NOMO-1 (cell line): Measurements from ENCODE around the gene PPP2R5C.

Experiments used
- DNase-seq, 2 experiments: peaks; one replicate each; lab custom pipeline; 2025; ENCODE audit not compliant: unreplicated experiment in 2 of 2; lab: John Stamatoyannopoulos, UW

Gene PPP2R5C

GRCh38 chr14:101934601-101935150, 173.2 kb downstream of the PPP2R5C start:
- no peak for DNase-seq

GRCh38 chr14:101937926-101938767, 176.6 kb downstream of the PPP2R5C start:
- no peak for DNase-seq

GRCh38 chr14:101939646-101940170, 178.2 kb downstream of the PPP2R5C start:
- no peak for DNase-seq

- no peak for DNase-seq
These were observed 182.9 kb downstream of the PPP2R5C start for GRCh38 chr14:101944451-101944850.

GRCh38 chr14:101945171-101945570, 183.7 kb downstream of the PPP2R5C start:
- DNase-seq: no peak

GRCh38 chr14:101947577-101947903, 186.0 kb downstream of the PPP2R5C start:
- DNase-seq: no peak

GRCh38 chr14:101947904-101948665, 186.6 kb downstream of the PPP2R5C start:
- DNase-seq: peak; percentile 98

GRCh38 chr14:101948666-101949216, 187.2 kb downstream of the PPP2R5C start:
- DNase-seq: no peak

GRCh38 chr14:101950100-101950499, 188.6 kb downstream of the PPP2R5C start:
- no peak for DNase-seq

GRCh38 chr14:101950516-101951215, 189.2 kb downstream of the PPP2R5C start:
- no peak for DNase-seq

GRCh38 chr14:101953151-101953550, 191.6 kb downstream of the PPP2R5C start:
- no peak for DNase-seq

- DNase-seq: no peak
These were observed 193.0 kb downstream of the PPP2R5C start for GRCh38 chr14:101954501-101954900.

GRCh38 chr14:101955695-101956161, 194.2 kb downstream of the PPP2R5C start:
- no peak for DNase-seq

GRCh38 chr14:101956179-101956885, 194.8 kb downstream of the PPP2R5C start:
- DNase-seq: no peak

GRCh38 chr14:101957406-101958234, 196.1 kb downstream of the PPP2R5C start:
- no peak for DNase-seq

- no peak for DNase-seq
These were observed 197.1 kb downstream of the PPP2R5C start for GRCh38 chr14:101958418-101959180.

- DNase-seq: no peak
These were observed 197.8 kb downstream of the PPP2R5C start for GRCh38 chr14:101959277-101959676.

GRCh38 chr14:101960225-101960624, 198.7 kb downstream of the PPP2R5C start:
- DNase-seq: peak in 1 of 2 experiments; percentile 18
